Mononuclear cell (primary cell): Measurements from ENCODE around the gene GPR55. TPM values are rescaled to one million over a fixed set of nuclear protein-coding genes. Genes with fewer than 3 reads are reported as not detected.
"Not testable (repeated sequence)": the region's sequence is repeated elsewhere in the genome, so short reads cannot be mapped to it uniquely, and the experiment has no call there.

Experiments used
- H3K27me3 ChIP-seq: 2 replicates; pipeline ENCODE4 v1.6.0; 2011; ENCODE audit warnings: low read length, control low read depth; ENCODE audit not compliant: insufficient read depth
- H3K4me1 ChIP-seq: 2 replicates; pipeline ENCODE4 v1.5.1; 2011; ENCODE audit warnings: mild to moderate bottlenecking, low read length, control low read depth; ENCODE audit not compliant: insufficient read depth
- H3K4me3 ChIP-seq: 2 replicates; pipeline ENCODE4 v1.5.1; 2011; ENCODE audit warnings: mild to moderate bottlenecking, low read length, moderate library complexity
- H3K9me3 ChIP-seq: 2 replicates; pipeline ENCODE4 v1.5.1; 2011; ENCODE audit warnings: low read depth, mild to moderate bottlenecking, control low read depth, low read length
- total RNA-seq: library from RNA; depleted of rRNA; stranded (reverse); fragments of >200 nt; gene quantifications from one replicate; pipeline ENCODE4 v1.2.3, GENCODE V29; 2012

Gene GPR55
- total RNA-seq, 1 donor = 1.2 TPM

DNA sequence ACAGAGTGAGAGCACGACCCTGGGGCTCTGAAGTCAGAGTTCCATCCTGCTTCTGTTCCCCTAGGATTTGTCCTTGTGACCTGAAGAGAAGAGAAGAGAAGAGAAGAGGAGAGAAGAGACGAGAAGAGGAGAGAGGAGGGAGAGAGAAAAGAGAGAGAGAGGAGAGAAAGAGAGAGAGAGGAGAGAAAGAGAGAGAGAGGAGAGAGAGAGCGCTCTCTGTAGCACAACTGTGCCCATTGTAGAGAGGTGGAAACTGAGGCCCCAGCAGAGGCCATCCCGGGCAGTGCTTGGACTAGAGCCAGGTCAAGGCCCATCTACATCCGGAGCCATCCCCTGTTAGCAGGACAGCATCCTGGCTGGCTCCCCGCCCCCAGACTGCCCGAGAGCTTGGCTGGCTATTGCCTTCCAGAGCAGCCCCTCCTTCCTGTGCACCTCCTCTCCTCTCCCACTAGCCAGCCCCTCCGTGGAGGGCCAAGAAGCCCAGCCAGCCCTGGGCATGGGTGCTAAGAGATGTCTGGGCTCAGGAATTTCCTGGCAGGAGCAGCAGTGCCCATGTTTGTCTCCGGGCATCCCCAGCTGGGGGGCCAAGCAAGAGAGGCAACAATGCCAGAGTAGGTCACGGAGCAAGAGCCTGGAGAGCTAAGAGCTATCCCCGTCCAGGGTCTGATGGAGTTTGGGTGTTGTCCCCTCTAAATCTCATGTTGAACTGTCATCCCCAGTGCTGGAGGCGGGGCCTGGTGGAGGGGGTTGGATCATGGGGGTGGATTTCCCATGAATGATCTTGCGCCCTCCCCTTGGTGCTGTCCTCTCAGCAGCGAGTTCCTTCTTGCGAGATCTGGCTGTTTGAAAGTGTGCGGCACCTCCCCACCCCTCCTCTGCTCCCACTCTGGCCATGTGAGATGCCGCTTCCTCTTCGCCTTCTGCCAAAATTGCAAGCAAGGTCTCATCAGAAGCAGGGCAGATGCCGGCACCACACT lies 18.2 kb upstream of the GPR55 start:
- no peaks in the 10 kb centered on the region for H3K9me3 ChIP-seq
- H3K27me3 ChIP-seq = no peaks in the 10 kb centered on the region
- H3K4me3 ChIP-seq = no peak overlapping the region
- peaks cover 12% of the 10 kb centered on the region for H3K4me1 ChIP-seq

DNA sequence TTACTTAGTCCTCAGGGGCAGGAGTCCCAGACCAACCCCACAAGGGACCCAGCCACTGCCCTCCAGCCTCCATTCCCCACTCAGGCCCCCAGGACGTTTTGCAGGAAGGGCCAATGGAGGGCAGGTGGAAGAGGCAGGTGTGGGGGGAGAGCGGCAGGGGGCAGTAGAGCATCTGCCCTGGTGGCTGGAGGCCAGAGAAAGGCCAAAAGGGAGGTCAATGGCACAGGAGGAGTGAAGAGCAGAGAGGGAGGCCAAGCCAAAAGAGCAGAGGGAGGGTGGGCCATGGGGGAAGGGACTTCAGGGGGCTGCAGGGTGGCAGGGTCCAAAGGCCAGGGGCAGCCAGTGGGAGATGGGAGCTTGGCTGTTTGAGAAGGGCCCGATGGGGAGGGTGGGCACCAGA lies 17.3 kb upstream of the GPR55 start:
- no peaks in the 10 kb centered on the region for H3K27me3 ChIP-seq
- H3K4me1 ChIP-seq = peaks cover 12% of the 10 kb centered on the region
- H3K4me3 ChIP-seq = no peak overlapping the region
- no peaks in the 10 kb centered on the region for H3K9me3 ChIP-seq

DNA sequence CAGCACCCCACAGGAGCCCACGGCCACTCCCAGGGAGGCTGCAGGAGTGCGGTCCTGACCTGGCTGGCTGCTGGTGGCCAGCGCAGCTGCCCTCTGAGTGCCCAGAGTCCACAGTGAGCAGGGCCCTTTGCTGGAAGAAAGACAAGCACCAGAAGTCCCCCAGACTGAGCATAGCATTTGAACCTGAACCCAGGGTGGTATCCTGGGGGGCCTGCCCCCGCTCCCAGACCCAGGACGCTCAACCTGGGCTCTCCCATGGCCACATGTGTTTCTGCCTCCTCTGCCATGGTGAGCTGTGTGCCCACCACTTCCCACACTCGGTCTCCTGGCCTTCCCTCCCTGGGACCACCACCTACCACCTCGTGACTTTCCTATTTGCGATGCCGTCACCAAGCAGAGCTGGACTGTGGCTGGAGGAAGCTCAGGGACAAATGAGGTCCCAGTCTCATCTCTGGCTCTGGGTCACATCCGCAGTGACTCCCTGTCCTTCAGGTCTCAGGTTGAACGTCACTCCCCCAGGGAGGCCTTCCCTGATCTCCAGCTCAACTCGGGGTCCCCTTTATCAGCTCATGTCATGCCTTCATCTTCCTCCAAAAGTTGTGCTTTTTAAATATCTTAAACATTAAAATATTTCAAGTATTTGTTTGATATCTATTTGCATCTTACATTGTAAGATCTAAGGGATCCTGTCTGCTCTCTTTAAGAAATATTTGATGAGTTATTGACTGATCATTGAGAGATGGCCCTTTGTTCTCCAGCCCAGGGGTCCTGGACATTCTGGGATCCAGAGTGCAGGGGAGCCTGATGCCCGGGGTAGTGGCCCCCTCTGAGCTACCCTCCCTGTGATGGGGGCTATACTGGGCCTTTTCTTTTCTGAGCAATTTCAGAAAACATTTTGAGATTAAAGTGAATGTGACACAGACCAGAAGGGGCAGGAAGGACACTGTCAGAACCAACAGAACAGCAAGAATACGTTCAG lies 16.4 kb upstream of the GPR55 start:
- no peaks in the 10 kb centered on the region for H3K27me3 ChIP-seq
- H3K9me3 ChIP-seq = no peaks in the 10 kb centered on the region
- H3K4me3 ChIP-seq = no peak overlapping the region
- peaks cover 12% of the 10 kb centered on the region for H3K4me1 ChIP-seq

DNA sequence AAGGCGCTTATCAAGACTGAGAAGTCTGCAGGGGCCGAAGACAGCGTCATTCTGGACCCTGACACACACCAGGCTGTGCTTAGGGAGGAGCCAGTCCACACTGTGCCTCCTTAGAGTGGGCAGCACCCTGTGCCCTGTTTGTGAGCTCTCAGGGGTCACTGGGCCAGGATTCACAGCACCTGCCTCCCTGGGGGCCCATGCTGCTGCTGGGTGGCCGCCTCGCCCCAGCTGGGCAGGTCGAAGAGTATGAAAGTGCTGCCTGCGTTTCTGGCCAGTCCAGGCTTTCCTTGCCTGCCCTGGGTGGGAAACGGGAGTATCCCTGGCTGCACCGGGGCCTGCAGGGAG lies 15.4 kb upstream of the GPR55 start:
- Histone ChIP-seq H3K9me3 (no peaks in the 10 kb centered on the region), H3K27me3 (no peaks in the 10 kb centered on the region), H3K4me1 (peaks cover 12% of the 10 kb centered on the region), H3K4me3 (no peak overlapping the region)

DNA sequence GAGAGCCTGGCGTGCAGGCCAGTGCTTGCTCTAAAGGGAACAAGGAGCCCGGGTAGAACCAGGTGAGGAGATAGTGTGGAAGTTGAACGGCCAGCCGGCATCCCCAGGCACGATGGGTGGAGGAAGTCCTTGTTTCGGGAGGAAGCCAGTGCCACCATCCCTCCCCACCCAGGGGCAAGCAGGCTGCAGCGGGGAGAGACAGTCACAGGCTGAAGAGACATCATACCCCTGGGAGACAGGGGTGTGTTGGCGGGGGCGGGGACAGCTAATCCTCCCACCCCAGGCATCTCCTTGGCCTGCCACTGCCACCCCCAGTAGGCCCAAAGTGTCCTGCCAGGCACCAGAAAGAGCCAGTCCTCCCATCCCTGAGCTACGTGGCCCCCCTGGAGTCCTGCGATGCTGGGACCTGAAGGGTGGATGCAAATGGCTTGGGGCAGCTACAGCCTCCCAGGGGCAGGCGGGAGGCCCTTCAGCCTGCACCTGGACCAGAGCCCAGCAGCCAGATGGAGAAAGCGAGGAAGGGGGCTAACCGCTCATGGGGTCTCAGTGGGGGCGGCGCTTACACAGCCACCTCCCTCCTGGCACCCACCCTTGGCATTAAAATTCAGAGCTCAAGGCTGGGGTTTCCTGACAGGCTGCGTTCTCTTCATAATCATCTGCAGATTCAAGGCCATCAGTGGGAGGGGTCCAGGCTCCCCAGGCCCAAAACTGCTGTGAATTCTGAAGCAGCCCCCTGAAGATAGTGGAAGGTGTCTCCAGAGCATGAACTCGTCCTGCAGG lies 14.8 kb upstream of the GPR55 start:
- Histone ChIP-seq H3K4me3 (no peak overlapping the region), H3K27me3 (no peaks in the 10 kb centered on the region)

DNA sequence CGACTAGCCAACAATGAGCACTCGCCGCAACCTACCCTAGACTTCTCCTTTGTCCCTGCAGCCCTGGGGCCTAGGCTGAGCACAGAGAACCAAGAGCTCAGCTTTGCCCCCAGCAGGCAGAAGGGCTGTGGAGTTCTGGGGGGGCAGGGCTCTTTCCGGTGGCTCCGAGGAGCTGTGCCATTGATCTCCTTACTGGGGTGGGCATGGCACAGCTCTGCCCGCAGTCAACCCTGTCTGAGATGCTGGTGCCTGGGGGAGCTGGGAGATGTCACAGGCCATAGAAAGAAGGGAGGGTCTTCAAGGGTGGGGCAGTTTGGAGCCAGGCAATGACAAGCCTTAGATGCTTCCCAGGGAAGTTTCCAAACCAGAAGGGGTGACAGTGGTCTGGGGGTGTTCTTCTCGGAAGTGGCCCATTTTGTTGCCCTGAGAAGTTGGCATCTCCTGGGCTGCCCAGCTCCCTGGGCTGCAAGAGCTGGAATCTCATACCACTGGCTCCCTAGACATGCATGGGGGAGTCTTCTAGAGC lies 14.1 kb upstream of the GPR55 start:
- Histone ChIP-seq H3K27me3 (no peaks in the 10 kb centered on the region), H3K4me3 (no peak overlapping the region), H3K4me1 (peaks cover 11% of the 10 kb centered on the region), H3K9me3 (no peaks in the 10 kb centered on the region)

More for the DNA sequence above, 14.8 kb upstream of the GPR55 start:
- H3K9me3 ChIP-seq = no peaks in the 10 kb centered on the region
- peaks cover 12% of the 10 kb centered on the region for H3K4me1 ChIP-seq

DNA sequence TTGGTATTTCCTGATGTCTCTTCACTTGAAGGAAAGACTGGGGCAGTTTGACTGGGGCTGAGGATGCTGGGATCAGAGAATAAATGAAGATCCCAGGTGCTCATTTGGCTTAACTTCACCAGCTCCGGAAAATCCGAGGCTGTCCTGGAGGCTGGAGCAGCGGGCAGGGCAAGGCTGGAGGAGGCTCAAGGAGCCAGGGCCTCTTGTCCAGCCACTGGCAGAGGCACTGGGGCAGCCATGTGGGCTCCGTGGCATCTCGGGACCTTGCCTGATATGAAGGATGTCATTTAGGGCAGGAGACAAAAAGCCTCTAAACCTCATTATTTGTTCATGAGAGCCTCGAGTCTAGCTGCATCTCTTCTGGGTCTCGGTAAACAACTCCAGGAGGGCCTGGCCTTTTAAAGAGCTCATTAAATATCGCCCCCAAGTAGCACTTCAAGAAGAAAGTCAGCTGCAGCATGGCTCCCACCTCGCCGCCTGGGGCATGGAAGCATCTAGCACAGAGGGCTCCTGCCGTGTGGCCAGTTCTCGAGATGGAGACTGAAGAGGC lies 13.5 kb upstream of the GPR55 start:
- Histone ChIP-seq H3K27me3 (no peaks in the 10 kb centered on the region), H3K9me3 (no peaks in the 10 kb centered on the region), H3K4me3 (no peak overlapping the region), H3K4me1 (peaks cover 5% of the 10 kb centered on the region)

DNA sequence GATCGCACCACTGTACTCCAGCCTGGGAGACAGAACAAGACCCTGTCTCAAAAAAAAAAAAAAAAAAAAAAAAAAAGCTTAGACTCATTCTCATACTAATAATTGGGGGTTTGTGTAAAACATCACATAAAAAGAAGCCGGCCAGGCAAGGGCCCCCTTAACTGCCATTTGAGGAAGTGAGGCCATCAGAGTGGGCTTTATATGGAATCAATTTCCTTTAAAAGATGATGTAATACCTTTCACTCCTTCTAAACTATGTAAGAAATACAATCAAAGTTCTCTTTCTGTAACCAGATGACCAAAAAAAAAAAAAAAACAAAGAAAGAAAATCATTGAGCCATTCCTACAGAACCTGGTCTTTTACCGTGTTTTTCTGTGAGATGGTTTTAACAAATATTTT lies 13.1 kb upstream of the GPR55 start:
- peaks cover 5% of the 10 kb centered on the region for H3K4me1 ChIP-seq
- H3K27me3 ChIP-seq = no peaks in the 10 kb centered on the region
- H3K4me3 ChIP-seq = no peak overlapping the region
- no peaks in the 10 kb centered on the region for H3K9me3 ChIP-seq

DNA sequence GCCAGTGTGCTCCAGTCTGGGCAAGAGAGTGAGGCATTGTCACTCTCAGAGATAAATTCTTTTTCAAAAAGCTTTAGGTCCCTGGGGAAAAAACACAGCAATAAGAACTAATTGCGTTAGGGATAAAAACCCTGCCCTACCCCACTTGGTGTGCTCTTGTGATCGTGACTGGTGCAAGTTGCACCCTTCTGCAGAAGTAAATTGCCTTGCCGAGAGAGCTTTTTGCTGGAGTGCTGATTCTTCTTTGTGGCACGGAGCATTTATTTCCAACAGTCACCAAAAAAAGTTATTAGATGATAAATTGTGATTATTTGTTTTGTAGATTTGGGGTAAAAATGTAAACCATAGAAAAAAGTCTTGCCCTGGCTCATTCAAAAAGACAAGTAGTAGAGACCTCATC lies 12.3 kb upstream of the GPR55 start:
- H3K27me3 ChIP-seq = no peaks in the 10 kb centered on the region
- no peaks in the 10 kb centered on the region for H3K9me3 ChIP-seq
- peaks cover 10% of the 10 kb centered on the region for H3K4me1 ChIP-seq
- no peak overlapping the region for H3K4me3 ChIP-seq

DNA sequence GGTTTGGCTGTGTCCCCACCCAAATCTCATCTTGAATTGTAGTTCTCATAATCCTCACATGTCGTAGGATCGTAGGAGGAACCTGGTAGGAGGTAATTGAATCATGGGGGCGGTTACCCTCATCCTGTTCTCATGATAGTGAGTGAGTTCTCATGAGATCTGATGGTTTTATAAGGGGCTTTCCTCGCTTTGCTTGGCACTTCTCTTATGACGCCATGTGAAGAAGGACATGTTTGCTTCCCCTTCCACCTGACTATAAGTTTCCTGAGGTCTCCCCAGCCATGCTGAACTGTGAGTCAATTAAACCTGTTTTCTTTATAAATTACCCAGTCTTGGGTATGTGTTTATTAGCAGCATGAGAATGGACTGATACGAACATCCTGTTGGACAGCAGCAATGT lies 11.2 kb upstream of the GPR55 start:
- H3K4me3 ChIP-seq, H3K9me3 ChIP-seq, H3K27me3 ChIP-seq: not testable (repeated sequence)
- H3K4me1 ChIP-seq = peaks cover 11% of the 10 kb centered on the region

DNA sequence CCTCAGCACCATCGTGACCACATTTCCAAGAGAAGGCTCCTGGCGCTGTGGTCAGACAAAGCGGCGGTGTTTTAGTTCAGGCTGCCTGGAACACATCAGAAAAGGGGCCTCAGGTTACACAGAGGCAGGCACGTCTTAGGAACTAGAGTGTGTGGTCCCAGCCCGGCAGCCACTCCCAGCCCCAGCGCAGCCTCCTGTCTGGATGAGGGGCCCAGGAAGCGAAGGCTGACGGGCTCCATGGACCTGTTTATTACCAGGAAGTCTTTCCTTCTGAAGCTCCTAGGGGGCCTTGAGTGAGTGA lies 10.0 kb upstream of the GPR55 start:
- Histone ChIP-seq H3K4me3 (no peak overlapping the region), H3K9me3 (no peaks in the 10 kb centered on the region), H3K4me1 (peaks cover 11% of the 10 kb centered on the region), H3K27me3 (no peaks in the 10 kb centered on the region)

DNA sequence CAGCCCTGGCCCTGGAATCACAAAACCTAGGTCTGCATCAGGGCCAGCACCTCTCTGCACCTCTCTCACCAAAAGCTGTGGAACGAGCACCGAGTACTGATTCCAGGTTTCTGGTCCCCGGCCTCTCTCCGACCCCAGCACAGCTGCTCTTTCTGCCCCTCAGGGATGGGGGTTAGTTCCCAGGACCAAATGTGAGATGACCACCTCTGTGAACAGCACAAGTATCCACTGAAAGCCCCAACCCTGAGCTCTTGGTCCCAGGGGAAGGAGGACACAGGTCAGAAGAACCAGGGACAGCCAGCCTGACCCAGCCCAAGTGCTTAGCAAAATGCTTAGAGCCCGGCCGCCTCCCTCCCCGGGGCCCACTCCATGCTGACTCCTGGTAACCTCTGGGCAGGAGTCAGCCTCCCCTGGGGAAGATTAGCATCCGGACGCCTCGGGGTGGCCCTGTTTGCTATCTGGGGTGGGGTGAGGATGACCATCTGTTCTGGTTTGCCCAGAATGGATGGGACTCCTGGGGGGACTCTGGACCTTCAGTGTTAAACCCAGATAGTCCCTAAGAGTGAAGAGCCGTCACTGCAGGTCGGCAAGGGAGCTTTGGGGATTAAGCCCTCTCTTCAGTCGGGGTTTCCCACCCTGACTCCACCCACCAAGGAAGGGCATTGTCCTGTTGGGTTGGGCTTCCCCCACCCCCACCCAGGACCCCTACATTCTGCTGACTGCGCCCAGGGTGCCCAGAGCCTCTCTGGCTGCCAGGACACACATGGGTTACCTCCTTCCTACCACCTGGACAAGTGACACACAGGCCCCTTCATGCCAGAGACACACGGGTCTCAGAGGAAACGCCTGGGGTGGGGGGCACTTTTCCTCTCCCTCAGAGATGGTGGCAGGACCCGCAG lies 9.4 kb upstream of the GPR55 start:
- no peak overlapping the region for H3K4me3 ChIP-seq
- no peaks in the 10 kb centered on the region for H3K27me3 ChIP-seq
- peaks cover 11% of the 10 kb centered on the region for H3K4me1 ChIP-seq
- H3K9me3 ChIP-seq = no peaks in the 10 kb centered on the region

DNA sequence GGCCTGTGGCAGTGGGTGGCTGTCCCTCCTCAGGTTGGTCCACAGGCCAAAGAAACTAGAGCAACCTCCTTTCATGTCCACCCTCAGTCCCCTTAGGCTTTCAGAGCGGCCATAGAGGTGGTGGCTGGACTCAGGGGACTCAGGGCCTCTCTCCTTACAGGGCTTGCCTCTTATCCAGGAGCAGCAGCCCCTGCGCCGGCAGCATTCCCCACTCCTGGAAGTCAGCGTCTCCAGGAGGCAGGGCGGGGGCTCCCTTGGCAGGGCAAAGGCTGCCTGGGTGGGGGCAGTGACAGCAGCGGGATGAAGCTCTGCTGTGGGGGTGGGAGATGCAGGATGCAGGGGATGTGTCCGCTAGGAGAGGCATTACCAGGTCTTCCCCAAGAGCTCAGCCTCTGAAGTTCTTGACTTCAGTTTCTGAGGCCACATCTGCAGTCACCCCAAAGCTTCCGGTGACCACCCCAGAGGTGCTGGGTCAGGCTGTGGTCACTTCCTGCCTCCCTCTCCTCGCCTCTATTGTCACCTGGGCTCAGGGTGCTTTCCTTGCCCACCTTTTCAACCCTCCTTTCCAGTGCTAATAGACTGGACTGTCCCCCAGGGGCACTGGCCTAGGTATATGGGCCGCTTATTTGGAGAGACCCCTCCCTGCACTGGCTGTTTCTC lies 8.6 kb upstream of the GPR55 start:
- Histone ChIP-seq H3K4me3 (no peak overlapping the region), H3K4me1 (peaks cover 11% of the 10 kb centered on the region), H3K27me3 (no peaks in the 10 kb centered on the region), H3K9me3 (no peaks in the 10 kb centered on the region)
